HFFc6 (cell line): ENCODE results near the gene FSTL5. TPM values are rescaled to one million over a fixed set of nuclear protein-coding genes. Genes with fewer than 3 reads are reported as not detected.
A peak's percentile ranks its signal among the peaks of the same experiment; 100 is the strongest.

Source experiments
- DNase-seq: peaks from one replicate; pipeline ENCODE4 v3.0.0-alpha.2; 2018
- H3K27ac Mint-ChIP-seq: 2 replicates; pipeline ENCODE4 v1.8.0; 2020; ENCODE audit warnings: mild to moderate bottlenecking, mixed read lengths
- H3K27me3 Mint-ChIP-seq: 2 replicates; pipeline ENCODE4 v1.8.0; 2021; ENCODE audit warnings: mild to moderate bottlenecking, moderate library complexity, mixed read lengths; ENCODE audit not compliant: insufficient read depth
- H3K36me3 Mint-ChIP-seq: 2 replicates; pipeline ENCODE4 v1.8.0; 2021; ENCODE audit warnings: low read depth, mixed read lengths
- H3K4me1 Mint-ChIP-seq: 2 replicates; pipeline ENCODE4 v1.8.0; 2020; ENCODE audit warnings: low read depth, mixed read lengths
- H3K4me3 Mint-ChIP-seq: 2 replicates; pipeline ENCODE4 v1.8.0; 2020; ENCODE audit warnings: mild to moderate bottlenecking, moderate library complexity, mixed read lengths
- H3K9me3 Mint-ChIP-seq: 2 replicates; pipeline ENCODE4 v1.8.0; 2020; ENCODE audit warnings: mild to moderate bottlenecking, mixed read lengths
- total RNA-seq, 6 experiments: library from RNA; stranded (reverse); fragmentation: NEBNext Ultra II Directional; extraction: Animal tissue kit (Norgen Biotek cat#: 25700); gene quantifications; 2 replicates in 1 of 6; 3 replicates in 5 of 6; pipeline ENCODE4 v1.2.3, GENCODE V29; 2021
- TF ChIP-seq, protein P1 (sequence below): fragments of 200-600 bp; sonication (generic); IDR thresholded peaks from 2 replicates; pipeline ENCODE4 v1.5.0; 2021; ENCODE audit warnings: antibody characterized with exemption, mild to moderate bottlenecking

FSTL5 gene
- total RNA-seq, 6 experiments from 2014 or later: not detected

DNA sequence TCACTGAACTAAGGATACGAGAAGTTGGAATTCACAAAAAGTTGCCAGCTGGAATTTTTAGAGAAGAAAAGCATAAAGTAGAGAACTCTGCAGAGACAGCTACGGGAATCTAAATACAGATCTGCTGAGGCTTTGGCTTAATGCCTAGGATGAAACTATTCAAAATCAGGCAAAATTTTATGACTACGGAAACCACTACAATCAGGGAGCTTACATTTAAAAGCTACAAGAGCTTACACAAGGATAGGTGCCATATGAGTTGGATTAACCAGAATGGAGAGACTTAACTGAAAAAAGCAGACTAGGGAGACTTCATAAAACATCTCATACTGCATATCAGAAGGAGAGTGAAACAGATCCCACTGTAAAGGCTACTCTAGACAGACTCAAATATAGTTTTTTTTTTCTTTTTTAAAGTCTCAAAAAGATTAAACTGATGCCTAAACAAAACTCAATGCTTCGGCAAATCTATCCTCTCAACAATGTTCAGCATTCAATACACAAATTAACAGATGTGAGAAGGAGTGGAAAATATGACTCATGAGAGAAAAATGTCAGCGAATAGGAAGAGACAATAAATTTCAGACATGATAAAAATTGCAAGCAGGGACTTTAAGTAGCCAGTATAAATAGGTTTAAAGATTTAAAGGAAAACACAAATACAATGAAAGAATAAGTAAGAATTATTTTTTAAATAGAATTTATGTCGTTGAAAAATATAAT is 586.1 kb downstream of the FSTL5 start:
- Mint-ChIP-seq H3K4me1 (no peaks in the 10 kb centered on the region), H3K27me3 (no peaks in the 10 kb centered on the region), H3K4me3 (no peak overlapping the region), H3K27ac (no peak overlapping the region), H3K9me3 (peaks cover 66% of the 10 kb centered on the region), H3K36me3 (peaks cover 5% of the 10 kb centered on the region; the same call in 1 of the 2 replicates)
- no peak for DNase-seq
- TF ChIP-seq, protein P1, sequence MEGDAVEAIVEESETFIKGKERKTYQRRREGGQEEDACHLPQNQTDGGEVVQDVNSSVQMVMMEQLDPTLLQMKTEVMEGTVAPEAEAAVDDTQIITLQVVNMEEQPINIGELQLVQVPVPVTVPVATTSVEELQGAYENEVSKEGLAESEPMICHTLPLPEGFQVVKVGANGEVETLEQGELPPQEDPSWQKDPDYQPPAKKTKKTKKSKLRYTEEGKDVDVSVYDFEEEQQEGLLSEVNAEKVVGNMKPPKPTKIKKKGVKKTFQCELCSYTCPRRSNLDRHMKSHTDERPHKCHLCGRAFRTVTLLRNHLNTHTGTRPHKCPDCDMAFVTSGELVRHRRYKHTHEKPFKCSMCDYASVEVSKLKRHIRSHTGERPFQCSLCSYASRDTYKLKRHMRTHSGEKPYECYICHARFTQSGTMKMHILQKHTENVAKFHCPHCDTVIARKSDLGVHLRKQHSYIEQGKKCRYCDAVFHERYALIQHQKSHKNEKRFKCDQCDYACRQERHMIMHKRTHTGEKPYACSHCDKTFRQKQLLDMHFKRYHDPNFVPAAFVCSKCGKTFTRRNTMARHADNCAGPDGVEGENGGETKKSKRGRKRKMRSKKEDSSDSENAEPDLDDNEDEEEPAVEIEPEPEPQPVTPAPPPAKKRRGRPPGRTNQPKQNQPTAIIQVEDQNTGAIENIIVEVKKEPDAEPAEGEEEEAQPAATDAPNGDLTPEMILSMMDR: no peak

DNA sequence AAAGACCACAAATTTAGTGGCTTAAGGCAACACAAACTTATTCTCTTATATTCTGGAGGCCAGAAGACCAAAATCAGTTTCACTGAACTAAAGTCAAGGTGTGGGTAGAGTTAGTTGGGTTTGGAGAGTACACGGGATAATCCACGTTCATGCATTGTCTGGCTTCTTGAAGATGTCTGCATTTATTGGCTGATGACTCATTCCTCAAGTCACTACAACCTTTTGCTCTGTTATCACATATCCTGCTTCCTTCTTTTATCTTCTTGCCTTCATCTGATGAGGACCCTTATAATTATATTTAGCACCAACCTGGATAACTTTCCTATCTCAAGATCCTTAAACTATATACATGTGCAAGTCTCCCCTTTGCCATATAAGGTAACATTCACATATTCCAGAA is 590.0 kb downstream of the FSTL5 start:
- TF ChIP-seq, protein P1: no peak
- no peak overlapping the region for H3K27ac Mint-ChIP-seq
- H3K27me3 Mint-ChIP-seq: no peaks in the 10 kb centered on the region
- H3K4me1 Mint-ChIP-seq: no peaks in the 10 kb centered on the region
- H3K36me3 Mint-ChIP-seq: no peaks in the 10 kb centered on the region
- no peak for DNase-seq
- peaks cover 77% of the 10 kb centered on the region for H3K9me3 Mint-ChIP-seq
- H3K4me3 Mint-ChIP-seq: no peak overlapping the region

DNA sequence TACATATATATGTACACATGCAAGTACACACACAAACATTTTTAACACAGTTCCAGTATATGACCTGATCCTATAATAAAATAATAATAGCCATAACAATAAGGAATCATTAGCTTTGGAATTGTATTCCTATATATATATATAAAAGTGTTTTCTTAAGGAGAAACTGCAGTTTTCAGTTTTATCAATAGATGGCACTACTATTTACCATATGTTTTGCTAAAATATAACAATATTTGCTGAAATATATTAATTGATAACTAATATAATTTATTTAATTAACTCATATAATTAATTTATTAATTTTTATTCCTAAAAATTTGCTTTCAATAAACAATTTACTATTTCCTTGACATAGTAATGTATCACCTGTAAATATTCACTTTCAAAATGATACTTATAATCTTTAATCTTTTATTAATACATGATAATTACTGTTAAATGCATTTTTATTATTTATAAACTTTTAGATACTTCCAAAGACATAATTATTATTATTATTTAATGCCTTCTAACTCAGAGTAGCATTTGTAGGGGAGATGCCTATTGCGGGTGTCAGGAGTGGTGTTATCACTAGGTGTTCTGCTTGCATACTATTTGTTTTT is 599.5 kb downstream of the FSTL5 start:
- Mint-ChIP-seq H3K27me3 (no peaks in the 10 kb centered on the region), H3K36me3 (no peaks in the 10 kb centered on the region), H3K9me3 (peaks cover 6% of the 10 kb centered on the region), H3K4me1 (no peaks in the 10 kb centered on the region), H3K4me3 (no peak overlapping the region), H3K27ac (no peak overlapping the region)
- no peak for DNase-seq
- TF ChIP-seq, protein P1: peak; percentile 53; the same call in 1 of the 2 replicates

DNA sequence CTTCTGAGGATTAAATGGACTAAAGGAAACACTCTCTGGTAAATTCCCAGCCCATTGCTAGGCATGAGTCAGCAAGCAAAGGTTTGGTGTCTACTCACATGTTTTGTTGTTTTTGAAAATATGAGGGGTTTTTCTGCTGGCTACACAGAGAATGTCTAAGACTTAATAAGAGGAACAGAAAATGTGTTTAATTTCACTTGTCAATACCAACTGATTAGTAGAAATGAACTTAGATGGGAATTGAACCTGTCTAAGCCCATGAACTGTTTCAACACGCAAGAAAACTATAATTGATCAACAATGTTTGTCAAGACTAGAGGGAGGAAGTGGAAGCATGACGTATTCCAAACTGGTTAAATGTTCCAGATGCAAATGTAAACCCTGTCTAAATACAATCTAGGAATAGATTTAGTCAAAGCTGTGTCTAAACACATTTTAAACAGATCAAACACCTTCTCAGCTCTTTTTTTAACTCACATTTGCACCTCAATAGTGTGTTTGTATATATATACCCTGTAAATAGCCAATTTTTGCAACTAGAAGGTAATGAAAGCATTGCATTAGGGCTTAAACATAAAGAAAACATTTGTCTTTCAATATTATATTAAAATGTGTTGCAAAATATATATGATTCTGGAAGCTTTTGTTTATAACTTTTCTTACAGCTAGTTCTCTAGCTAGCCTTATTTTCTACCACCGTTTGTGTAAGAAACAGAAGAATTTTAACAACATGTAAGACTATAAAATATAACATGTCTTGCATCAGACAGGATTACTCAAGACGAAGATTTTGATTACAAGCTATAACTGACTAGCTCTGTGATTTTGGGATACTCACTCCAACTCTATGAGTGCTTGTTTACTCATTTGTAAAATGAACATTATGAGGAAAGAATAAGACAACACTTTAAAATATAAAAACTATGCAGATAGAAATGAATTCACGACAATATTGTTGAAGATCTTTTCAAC is 607.8 kb downstream of the FSTL5 start:
- Mint-ChIP-seq H3K4me1 (no peaks in the 10 kb centered on the region), H3K27me3 (no peaks in the 10 kb centered on the region), H3K27ac (no peak overlapping the region), H3K9me3 (peaks cover 5% of the 10 kb centered on the region), H3K36me3 (no peaks in the 10 kb centered on the region), H3K4me3 (no peak overlapping the region)
- TF ChIP-seq, protein P1: no peak
- no peak for DNase-seq

DNA sequence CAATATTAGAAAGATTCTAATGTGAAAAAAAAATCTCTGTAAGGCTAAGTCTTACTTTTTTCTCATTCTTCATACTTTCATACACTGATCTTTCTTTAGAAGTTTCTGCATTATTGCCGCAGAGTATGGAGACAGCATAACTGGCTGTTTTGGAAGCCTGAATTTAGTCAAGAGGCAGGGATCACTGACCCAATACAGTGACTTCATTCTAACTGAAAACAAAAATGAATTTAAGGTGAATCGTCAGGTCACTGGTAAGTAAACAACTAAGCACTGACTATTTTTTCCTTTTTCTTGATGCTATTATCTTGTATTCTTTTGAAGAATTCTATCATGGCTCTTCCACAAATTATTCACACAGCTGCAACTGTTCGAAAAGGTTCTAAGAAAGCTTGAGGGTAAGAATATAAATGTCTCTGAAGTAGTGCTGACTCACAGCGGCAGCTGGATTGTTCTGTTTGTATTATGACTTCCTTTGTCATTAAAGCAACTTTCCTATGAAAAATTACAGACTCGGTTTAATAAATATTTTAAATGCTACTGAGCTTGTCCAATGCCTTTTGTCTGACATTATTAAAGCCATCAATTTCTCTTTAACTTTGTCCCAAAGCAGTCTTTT is 609.3 kb downstream of the FSTL5 start:
- Mint-ChIP-seq H3K4me3 (no peak overlapping the region), H3K36me3 (no peaks in the 10 kb centered on the region), H3K27me3 (no peaks in the 10 kb centered on the region), H3K4me1 (no peaks in the 10 kb centered on the region), H3K9me3 (peaks cover 5% of the 10 kb centered on the region), H3K27ac (no peak overlapping the region)
- DNase-seq: no peak
- TF ChIP-seq, protein P1: no peak
